NCI-H446 (cell line): Measurements from ENCODE around the gene ADAMTSL1.
A peak's percentile ranks its signal among the peaks of the same experiment; 100 is the strongest.

Experiments used
- DNase-seq, 2 experiments: peaks; one replicate each; lab custom pipeline; 2025; lab: John Stamatoyannopoulos, UW

ADAMTSL1 gene

GRCh38 chr9:18660001-18660400, 186.0 kb downstream of the ADAMTSL1 start:
- DNase-seq = no peak

GRCh38 chr9:18662320-18662719, 188.4 kb downstream of the ADAMTSL1 start:
- DNase-seq = no peak

- no peak for DNase-seq
These were observed 192.0 kb downstream of the ADAMTSL1 start for GRCh38 chr9:18665947-18666346.

- peak in 1 of 2 experiments; percentile 3 for DNase-seq
These were observed 192.4 kb downstream of the ADAMTSL1 start for GRCh38 chr9:18666348-18666747.

- DNase-seq = peak; percentile 28 to 73
These were observed 193.2 kb downstream of the ADAMTSL1 start for GRCh38 chr9:18666986-18667772.

- no peak for DNase-seq
These were observed 195.0 kb downstream of the ADAMTSL1 start for GRCh38 chr9:18668944-18669343.

GRCh38 chr9:18672706-18673105, 198.8 kb downstream of the ADAMTSL1 start:
- no peak for DNase-seq

- no peak for DNase-seq
These were observed 199.2 kb downstream of the ADAMTSL1 start for GRCh38 chr9:18673179-18673578.

GRCh38 chr9:18675332-18675731, 201.4 kb downstream of the ADAMTSL1 start:
- DNase-seq = no peak

- no peak for DNase-seq
These were observed 202.0 kb downstream of the ADAMTSL1 start for GRCh38 chr9:18675973-18676372.

- no peak for DNase-seq
These were observed 202.6 kb downstream of the ADAMTSL1 start for GRCh38 chr9:18676525-18676924.

- DNase-seq = no peak
These were observed 205.1 kb downstream of the ADAMTSL1 start for GRCh38 chr9:18678821-18679590.

- DNase-seq = no peak
These were observed 209.0 kb downstream of the ADAMTSL1 start for GRCh38 chr9:18682907-18683306.

- DNase-seq = no peak
These were observed 209.4 kb downstream of the ADAMTSL1 start for GRCh38 chr9:18683312-18683711.

GRCh38 chr9:18683851-18684250, 209.9 kb downstream of the ADAMTSL1 start:
- DNase-seq = no peak

- DNase-seq = no peak
These were observed 210.8 kb downstream of the ADAMTSL1 start for GRCh38 chr9:18684593-18685317.

- DNase-seq = no peak
These were observed 214.9 kb downstream of the ADAMTSL1 start for GRCh38 chr9:18688581-18689565.

GRCh38 chr9:18689921-18690320, 216.0 kb downstream of the ADAMTSL1 start:
- DNase-seq = peak in 1 of 2 experiments; percentile 8

GRCh38 chr9:18692268-18692667, 218.3 kb downstream of the ADAMTSL1 start:
- no peak for DNase-seq

- no peak for DNase-seq
These were observed 219.0 kb downstream of the ADAMTSL1 start for GRCh38 chr9:18692962-18693361.

- no peak for DNase-seq
These were observed 221.2 kb downstream of the ADAMTSL1 start for GRCh38 chr9:18694959-18695668.
